HG03558 (cell line): ENCODE measurements around the gene FOXP4.

ENCODE experiments used
- ATAC-seq: cut with Tn5 transposase; IDR thresholded peaks from one replicate; pipeline ENCODE4 v1.9.1; 2021; ENCODE audit warnings: moderate number of reproducible peaks; ENCODE audit not compliant: unreplicated experiment; ENCODE audit errors: extremely low read depth

Gene FOXP4

DNA sequence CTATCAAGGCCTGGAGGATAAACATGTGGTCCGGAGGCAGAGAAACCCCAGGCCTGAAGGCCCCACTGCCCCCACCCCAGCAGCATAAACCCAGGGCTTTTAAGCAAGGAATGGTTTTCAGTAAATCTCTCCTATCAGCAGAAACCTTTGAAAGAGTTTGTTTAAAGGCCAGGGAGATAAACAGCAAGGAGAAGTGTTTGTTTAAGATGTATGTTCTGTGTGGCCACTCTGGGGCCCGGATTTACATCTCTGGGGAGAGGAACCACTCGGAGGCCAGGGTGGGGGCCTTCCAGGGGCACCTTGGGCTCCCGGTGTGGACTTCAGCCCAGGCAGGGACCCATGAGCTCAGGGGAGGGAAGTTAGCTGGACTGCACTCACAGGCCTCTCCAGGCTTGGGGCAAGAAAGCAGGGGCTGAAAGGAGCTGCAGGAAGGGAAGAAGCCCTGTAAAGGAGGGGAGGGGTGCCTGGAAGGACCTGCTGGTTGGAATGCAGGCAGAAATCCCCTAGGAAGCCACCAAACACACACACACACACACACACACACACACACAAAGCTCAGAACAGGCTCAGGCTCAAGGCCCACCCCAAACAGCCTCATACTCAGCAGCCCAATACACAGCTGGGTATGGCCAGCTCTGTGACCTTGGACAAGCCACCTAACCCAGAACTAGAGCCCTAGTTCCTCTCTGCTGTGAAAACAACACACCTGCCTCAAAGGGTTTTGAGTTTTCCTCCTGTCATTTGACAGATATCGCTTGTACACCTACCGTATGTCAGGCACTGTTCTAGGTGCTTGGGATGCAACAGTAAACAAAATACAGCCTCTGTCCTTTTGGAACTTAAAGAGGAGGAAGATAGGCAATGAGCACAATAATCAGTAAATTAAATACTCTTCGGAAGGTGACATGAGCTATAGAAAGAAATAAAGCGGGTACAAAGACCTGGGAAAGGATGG lies 26.2 kb upstream of the FOXP4 start:
- ATAC-seq, result no peak

GRCh38 chr6:41522780-41523548 lies 23.2 kb upstream of the FOXP4 start:
- no peak for ATAC-seq

DNA sequence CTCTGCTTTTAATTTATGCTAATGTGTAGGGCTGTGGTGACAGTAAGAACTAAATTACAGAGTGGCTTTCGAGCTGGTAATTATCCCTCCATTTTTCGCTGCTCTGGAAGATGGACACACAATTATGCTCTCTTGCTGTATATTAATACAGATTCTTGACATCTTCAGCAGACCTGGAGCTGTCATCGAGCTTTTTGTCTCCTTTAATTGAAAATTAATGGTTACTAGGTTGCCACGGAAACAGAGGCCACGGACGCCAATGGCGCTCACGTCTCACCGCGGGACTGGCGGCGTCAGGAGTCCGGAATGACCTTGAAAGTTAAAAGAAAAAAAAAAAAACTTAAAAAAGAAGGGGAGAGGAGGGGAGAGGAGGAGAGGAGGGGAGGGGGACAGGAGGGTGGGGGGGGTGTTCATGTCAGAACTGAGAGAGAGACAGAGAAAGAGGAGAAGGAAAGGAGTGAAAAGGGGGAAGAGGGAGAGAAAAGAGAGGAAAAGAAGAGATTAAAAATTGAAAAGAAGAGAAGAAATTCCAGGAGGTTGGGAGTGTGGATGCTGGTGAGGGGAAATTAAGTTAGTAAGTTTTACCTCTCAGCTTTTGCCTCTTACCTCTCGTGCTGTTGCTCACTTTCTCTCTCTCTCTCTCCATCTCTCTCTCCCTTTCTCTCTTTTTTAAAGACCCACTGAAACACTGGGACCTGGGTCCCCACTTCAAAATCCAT lies 22.1 kb upstream of the FOXP4 start:
- ATAC-seq, result no peak

GRCh38 chr6:41524634-41525011 lies 21.6 kb upstream of the FOXP4 start:
- ATAC-seq, result no peak

DNA sequence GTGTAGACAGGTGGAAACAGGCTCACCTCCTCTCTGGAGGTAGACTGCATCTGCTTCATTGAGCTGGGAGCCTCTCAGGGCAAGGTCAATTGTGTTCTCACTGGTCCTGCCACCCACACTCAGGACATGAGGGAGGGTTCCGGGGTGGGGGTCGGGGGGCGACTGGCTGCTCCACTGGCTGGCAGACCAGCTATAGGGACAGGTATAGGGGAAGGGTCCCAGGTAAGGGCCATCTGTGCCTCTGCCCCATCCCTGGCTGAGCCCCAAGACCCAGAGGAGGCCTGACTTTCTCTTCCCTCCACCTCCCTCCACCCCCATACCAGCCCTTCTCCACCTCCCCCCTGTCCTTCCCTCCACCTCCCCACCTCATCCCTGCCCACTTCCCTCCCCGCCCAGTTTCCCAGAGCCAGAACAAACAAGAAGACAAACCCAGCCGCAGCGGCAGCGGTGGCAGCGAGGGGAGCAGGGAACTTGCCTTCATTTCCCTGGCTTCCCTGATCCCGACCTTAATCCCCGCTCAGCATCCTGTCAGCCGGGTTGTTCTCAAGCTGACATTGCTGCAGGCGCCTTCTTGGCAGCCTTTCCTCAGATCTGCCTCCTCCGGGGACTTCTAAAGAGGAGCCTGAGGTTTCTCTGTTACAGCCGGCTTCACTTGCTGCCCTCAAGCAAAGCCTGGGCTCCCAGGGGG lies 18.3 kb upstream of the FOXP4 start:
- ATAC-seq, result no peak

- no peak for ATAC-seq
Measured at GRCh38 chr6:41528409-41528963, 17.7 kb upstream of the FOXP4 start.

DNA sequence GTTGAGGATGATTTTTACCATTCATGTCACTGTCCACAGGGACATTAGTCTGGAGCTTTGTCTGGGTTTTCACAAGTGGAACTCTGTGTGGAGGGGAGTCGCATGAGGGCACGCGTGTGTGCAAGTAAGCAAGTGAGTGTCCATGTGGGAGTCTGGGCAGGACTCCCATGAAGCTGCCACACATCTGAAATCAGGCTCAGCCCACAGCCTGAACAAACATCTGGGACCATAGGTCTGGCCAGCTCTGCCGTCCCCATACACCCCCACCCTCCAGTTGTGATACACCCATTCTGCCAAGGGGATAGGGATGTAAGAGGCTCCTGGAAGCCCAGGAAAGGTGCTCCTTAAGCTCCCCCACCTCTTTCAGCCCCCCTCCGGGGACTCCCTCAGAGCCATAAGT lies 17.1 kb upstream of the FOXP4 start:
- ATAC-seq, result no peak

GRCh38 chr6:41529970-41530369 lies 16.2 kb upstream of the FOXP4 start:
- ATAC-seq, result no peak

DNA sequence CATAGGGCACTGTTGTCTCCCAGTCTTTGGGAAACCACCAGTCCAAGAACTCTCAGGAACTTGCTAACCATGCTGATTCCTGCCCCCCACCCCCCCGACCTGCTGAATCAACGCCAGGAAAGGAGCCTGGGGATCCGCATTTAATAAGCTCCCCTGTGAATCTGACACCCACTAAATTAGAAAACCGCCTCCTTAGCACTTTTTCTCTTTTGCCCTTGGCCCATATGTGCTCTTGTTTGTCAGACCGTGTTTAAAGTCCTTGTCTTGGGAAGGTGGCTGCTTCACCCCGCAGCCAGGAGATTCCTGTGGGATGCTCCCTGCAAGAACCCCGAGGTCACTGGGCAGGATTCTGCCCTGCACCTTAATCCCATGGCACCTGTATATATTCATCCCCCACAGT lies 15.7 kb upstream of the FOXP4 start:
- no peak for ATAC-seq

DNA sequence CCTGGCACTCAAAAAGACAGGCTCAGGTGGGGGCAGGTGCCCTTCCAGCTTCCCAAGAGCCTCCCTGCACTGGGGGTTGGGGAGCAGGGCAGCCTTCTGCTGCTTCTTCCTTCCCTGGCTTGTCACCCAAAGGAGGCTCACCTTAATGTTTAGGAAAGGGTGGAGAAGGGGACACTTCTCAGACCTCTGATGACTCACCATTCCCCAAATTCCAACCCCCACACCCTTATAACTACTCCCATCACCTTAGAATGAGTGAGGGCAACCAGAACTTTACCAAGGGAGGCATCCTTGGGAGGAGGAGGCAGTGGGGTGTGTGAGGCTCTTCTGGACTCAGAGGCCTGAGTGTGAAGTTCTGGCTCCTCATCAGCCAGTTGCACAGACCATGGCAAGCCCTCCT lies 15.2 kb upstream of the FOXP4 start:
- ATAC-seq, result no peak

DNA sequence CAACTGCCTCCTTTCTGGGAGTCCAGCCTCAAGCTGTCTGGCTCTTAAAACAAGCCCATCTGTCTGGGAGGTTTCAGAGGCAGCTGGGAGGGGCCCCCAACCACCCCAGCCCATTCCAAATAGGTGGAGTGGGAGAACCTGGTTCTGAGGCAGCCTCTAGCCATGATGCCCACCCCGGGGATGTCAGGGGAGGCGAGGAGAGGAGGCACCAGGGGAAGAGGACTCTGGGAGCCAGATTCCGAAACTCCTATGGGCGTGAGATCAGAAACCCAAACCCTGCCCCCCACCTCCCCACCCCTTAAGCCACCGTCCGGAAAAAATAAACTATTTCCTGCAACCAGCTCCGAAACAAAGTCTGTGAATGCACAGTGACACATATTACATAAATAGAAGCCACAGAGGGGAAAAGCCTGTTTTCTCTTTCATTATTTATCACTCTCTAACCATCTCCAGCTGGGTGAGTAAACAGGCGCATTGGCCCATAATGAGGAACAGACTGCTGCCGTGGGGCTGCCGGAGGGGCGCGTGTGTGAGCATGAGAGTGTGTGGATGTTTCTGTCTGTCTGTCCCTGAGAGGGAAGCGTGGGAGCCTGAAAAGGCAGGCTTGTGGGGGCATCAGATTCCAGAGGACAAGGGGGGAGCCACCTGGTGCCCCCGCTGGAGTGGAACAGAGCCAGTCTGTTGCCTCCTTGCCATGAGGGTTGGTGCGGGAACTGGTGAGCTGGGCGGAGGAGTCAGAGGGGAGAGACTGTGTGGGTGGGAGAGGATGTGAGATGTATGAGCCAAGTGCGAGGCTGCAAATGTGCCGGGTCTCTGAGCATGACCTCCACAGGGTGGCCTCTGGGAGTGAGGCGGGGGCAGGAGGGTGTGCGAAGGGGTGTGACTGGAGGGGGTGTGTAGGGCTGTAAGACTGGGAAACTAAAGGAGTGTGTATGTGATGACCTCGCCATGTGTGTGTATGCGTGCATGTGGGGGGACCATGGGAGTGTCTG lies 14.3 kb upstream of the FOXP4 start:
- peak; percentile 75 for ATAC-seq

DNA sequence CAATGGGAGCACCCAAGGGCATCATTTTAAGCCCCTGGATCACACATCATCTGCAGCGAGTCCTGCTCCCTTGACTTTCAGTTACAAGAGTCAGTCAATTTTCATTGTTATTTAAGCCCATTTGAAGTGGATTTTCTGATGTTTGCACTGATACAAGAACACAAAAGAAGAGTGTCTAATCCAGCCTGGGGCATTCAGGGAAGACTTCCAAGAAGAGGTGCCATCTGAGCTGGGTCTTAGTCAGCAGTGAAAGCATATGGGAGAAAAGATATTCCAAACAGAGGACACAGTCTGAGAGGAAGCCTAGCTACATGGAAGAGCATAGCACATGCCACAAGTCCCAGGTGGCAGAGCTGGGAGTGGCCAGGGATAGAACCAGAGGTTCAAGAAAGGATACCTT lies 10.4 kb upstream of the FOXP4 start:
- no peak for ATAC-seq

DNA sequence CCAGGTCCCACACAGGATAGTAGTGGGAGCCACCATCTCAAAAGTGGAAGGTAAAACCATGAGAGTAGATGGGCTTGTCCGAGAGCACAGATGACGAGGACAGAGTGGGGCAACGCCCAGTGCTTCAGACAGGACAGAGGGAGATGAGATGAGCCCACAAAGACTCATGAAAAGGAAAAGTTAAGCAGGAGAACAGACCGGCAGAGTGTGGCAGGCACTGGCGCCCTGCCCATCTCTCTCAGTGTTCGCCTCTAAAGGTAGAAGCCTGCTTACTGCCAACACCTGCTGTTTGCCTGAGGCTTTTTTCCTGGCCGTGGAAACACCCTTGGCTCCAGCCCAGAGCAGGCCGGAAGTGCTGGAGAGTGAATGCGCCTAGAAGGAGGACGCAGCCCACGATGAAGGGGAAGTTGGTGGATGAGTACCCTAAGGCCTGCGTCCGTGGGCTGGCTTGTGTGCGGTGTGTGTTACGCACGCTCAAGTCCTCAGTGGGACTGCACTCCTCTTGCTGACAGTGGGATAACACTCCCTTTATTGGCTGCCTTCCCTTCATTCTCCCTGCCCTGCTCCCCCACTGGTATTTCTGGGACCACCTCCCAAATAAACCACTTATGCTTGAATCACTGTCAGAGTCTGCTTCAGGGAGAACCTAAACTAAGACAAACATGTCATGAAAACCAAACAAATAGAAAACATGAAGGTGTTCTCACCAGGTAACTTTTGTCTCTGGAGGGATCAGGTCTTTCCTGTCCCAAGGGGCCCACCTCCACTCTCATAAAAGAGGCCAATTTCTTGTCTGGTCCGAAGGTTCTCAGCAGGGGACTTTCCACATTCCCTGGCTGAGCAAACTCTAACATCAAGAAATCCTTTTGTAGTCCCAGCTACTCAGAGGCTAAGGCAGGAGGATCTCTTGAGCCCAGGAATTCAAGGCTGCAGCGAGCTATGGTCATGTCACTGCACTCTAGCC lies 9.1 kb upstream of the FOXP4 start:
- ATAC-seq, result no peak

DNA sequence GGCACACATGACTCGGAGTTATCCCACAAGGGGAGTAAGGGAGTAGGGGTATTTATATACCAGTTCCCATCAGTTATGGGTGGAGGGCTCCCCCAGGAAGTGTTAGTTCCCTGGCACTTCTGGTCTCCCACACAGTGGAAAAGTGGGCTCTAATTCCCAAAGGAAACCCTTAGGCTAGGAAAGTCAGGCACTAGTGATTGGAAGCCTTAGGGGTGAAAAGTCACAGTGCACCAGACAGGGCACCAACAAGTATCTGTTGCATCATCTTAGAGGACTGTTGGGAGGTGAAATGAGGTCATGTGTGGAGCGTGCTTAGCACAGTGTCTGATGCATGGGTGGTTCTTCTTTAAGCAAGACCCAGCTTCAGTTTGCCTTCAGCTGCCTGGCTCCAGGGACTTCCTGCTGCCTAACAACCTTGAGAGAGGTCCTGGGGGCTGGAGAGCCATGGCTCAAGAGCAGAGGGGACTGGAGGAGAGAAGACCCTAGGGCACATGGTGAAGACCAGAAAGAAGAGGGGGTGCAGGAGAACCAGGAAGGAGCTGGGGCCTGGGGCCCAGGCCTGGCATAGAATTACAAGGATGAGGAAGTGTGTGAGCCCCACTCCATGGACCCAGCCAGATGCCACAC lies 7.5 kb upstream of the FOXP4 start:
- no peak for ATAC-seq

DNA sequence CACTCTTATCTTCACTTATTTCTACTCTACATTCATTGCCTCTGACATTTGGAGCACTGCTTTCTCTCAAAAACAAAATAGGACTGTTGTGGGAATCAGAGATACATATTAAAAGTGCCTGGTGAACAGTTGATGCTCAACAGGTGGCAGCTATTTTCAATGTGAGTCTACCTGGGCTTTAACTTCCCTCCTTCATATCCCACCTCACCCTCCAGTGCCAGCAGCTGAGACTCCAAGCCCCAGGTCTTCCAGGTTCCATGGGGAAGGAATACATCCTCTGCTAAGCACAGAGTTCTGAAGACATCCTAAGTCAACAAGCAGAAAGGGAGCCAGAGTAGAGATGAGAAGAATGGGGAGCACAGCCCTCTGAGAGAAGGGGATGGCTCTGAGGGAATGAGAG lies 7.0 kb upstream of the FOXP4 start:
- ATAC-seq, result no peak

- ATAC-seq, result no peak
Measured at GRCh38 chr6:41541364-41541763, 4.8 kb upstream of the FOXP4 start.

DNA sequence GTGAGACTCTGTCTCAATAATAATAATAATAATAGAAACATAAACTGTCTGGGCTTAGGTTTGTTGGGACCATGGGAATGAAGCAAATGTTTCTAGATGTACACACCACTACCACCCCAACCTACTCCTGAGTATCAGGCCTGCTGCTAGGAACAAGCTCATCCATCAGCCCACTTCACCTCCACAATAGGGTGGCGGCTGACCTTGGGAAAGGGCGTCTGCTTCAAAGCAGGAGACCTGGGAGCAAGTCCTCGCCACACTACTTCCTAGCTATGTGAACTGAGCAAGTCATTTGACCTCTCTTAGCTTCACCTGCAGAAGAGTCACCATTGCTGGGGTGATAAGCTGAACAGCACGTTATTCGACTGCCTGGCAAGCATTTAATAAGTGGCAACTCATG lies 3.1 kb upstream of the FOXP4 start:
- ATAC-seq, result no peak
